IPS-18c (cell line): ENCODE data around the gene SLC6A15.

Experiments
- H3K4me3 ChIP-seq: 2 replicates; pipeline ENCODE4 v1.7.0; 2013; ENCODE audit warnings: low read depth, mild to moderate bottlenecking, low read length, moderate library complexity; ENCODE audit not compliant: insufficient read depth
- H3K9me3 ChIP-seq: one replicate; pipeline ENCODE4 v1.6.1; 2013; ENCODE audit warnings: mild to moderate bottlenecking, low read length, moderate library complexity; ENCODE audit not compliant: control insufficient read depth, insufficient read depth

SLC6A15 gene

GRCh38 chr12:84912198-84913128 lies at the start of gene SLC6A15:
TSS of gene SLC6A15 (minus strand) at chr12:84912799. CDS start at chr12:84892120, 20,679 bp downstream.
- Histone ChIP-seq H3K9me3 (no peaks in the 10 kb centered on the region), H3K4me3 (peak within 1 kb of the TSS; percentile 81)

GRCh38 chr12:84960918-84961317 lies 48.3 kb upstream of the SLC6A15 start:
- no peak overlapping the region for H3K4me3 ChIP-seq
- H3K9me3 ChIP-seq = no peaks in the 10 kb centered on the region

- H3K9me3 ChIP-seq = no peaks in the 10 kb centered on the region
- H3K4me3 ChIP-seq = no peak overlapping the region
Observed at GRCh38 chr12:84955298-84955697, 42.7 kb upstream of the SLC6A15 start.

- H3K4me3 ChIP-seq = no peak overlapping the region
- no peaks in the 10 kb centered on the region for H3K9me3 ChIP-seq
Observed at GRCh38 chr12:84954415-84954814, 41.8 kb upstream of the SLC6A15 start.

- Histone ChIP-seq H3K4me3 (no peak overlapping the region), H3K9me3 (no peaks in the 10 kb centered on the region)
Observed at GRCh38 chr12:84950971-84951546, 38.5 kb upstream of the SLC6A15 start.

- Histone ChIP-seq H3K9me3 (no peaks in the 10 kb centered on the region), H3K4me3 (no peak overlapping the region)
Observed at GRCh38 chr12:84946753-84947152, 34.2 kb upstream of the SLC6A15 start.

- Histone ChIP-seq H3K9me3 (no peaks in the 10 kb centered on the region), H3K4me3 (no peak overlapping the region)
Observed at GRCh38 chr12:84937415-84937814, 24.8 kb upstream of the SLC6A15 start.

GRCh38 chr12:84929501-84929900 lies 16.9 kb upstream of the SLC6A15 start:
- no peaks in the 10 kb centered on the region for H3K9me3 ChIP-seq
- H3K4me3 ChIP-seq = no peak overlapping the region

GRCh38 chr12:84924981-84925380 lies 12.4 kb upstream of the SLC6A15 start:
- no peak overlapping the region for H3K4me3 ChIP-seq
- H3K9me3 ChIP-seq = no peaks in the 10 kb centered on the region

GRCh38 chr12:84922693-84923092 lies 10.1 kb upstream of the SLC6A15 start:
- no peak overlapping the region for H3K4me3 ChIP-seq

GRCh38 chr12:84920331-84920730 lies 7.7 kb upstream of the SLC6A15 start:
- Histone ChIP-seq H3K9me3 (no peaks in the 10 kb centered on the region), H3K4me3 (no peak overlapping the region)

More at GRCh38 chr12:84922693-84923092, 10.1 kb upstream of the SLC6A15 start:
- no peaks in the 10 kb centered on the region for H3K9me3 ChIP-seq

GRCh38 chr12:84919271-84919670 lies 6.7 kb upstream of the SLC6A15 start:
- no peak overlapping the region for H3K4me3 ChIP-seq

GRCh38 chr12:84913129-84913515 lies 523 bp upstream of the SLC6A15 start:
- H3K4me3 ChIP-seq = peak overlapping the region; percentile 81
- H3K9me3 ChIP-seq = no peaks in the 10 kb centered on the region

More at GRCh38 chr12:84919271-84919670, 6.7 kb upstream of the SLC6A15 start:
- H3K9me3 ChIP-seq = no peaks in the 10 kb centered on the region

GRCh38 chr12:84911271-84912197 lies 1.1 kb downstream of the SLC6A15 start:
- peak overlapping the region; percentile 81 for H3K4me3 ChIP-seq
- no peaks in the 10 kb centered on the region for H3K9me3 ChIP-seq

GRCh38 chr12:84910549-84911241 lies 1.9 kb downstream of the SLC6A15 start:
- Histone ChIP-seq H3K9me3 (no peaks in the 10 kb centered on the region), H3K4me3 (peak overlapping the region; percentile 81)

GRCh38 chr12:84904051-84904450 lies 8.5 kb downstream of the SLC6A15 start:
- Histone ChIP-seq H3K4me3 (no peak overlapping the region), H3K9me3 (no peaks in the 10 kb centered on the region)
